Colonic mucosa (tissue), 4 donors: ENCODE measurements around the gene DCDC2B. TPM values are rescaled to one million over a fixed set of nuclear protein-coding genes. Genes with fewer than 3 reads are reported as not detected.
A peak's percentile ranks its signal among the peaks of the same experiment; 100 is the strongest.

Source experiments
- DNase-seq: peaks from one replicate; pipeline ENCODE4 v3.0.0-alpha.2; 2020
- H3K27ac ChIP-seq: fragments of 200-600 bp; one replicate; pipeline ENCODE4 v1.8.0; 2021
- H3K27me3 ChIP-seq: fragments of 200-600 bp; one replicate; pipeline ENCODE4 v1.8.0; 2021
- H3K36me3 ChIP-seq: fragments of 200-600 bp; one replicate; pipeline ENCODE4 v1.8.0; 2021
- H3K4me1 ChIP-seq: fragments of 200-600 bp; one replicate; pipeline ENCODE4 v1.8.0; 2021; ENCODE audit warnings: mild to moderate bottlenecking
- H3K4me3 ChIP-seq: fragments of 200-600 bp; one replicate; pipeline ENCODE4 v1.8.0; 2021
- H3K9ac ChIP-seq, 2 donors: one replicate each; pipeline ENCODE4 v1.7.0; 2013; ENCODE audit warnings: control low read depth in 2 of 2, low read depth in 2 of 2, low read length in 2 of 2
- H3K9me3 ChIP-seq: fragments of 200-600 bp; one replicate; pipeline ENCODE4 v1.8.0; 2021
- intact Hi-C: fragments of 100-400 bp; cut with DNase I; formaldehyde crosslinking; loops from one replicate; pipeline ENCODE4 v1.14.1; 2022
- total RNA-seq, 2 donors: library from RNA; stranded (reverse); fragmentation: NEBNext Ultra II Directional in 1 of 2; extraction: Animal tissue kit (Norgen Biotek cat#: 25700) in 1 of 2; gene quantifications; one replicate each; pipeline ENCODE4 v1.2.1, GENCODE V29; 2021
- TF ChIP-seq, protein P1 (sequence below): fragments of 200-600 bp; IDR thresholded peaks from one replicate; pipeline ENCODE4 v1.8.0; 2022; ENCODE audit warnings: antibody characterized with exemption, mild to moderate bottlenecking
- donor health status: healthy.
- donor health status: DM: no; HTN: no; CAD: no.
- donor health status: DM: no; HTN: no; CAD: no.

The DCDC2B gene
- total RNA-seq, 2 donors from 2014 or later: not detected

GRCh38 chr1:32221581-32221979, 12.7 kb downstream of the DCDC2B start:
- H3K4me1 ChIP-seq: peaks cover 12% of the 10 kb centered on the region
- peak overlapping the region; percentile 65 for H3K4me3 ChIP-seq
- peak overlapping the region; percentile 68 for H3K27ac ChIP-seq
- TF ChIP-seq, protein P1, sequence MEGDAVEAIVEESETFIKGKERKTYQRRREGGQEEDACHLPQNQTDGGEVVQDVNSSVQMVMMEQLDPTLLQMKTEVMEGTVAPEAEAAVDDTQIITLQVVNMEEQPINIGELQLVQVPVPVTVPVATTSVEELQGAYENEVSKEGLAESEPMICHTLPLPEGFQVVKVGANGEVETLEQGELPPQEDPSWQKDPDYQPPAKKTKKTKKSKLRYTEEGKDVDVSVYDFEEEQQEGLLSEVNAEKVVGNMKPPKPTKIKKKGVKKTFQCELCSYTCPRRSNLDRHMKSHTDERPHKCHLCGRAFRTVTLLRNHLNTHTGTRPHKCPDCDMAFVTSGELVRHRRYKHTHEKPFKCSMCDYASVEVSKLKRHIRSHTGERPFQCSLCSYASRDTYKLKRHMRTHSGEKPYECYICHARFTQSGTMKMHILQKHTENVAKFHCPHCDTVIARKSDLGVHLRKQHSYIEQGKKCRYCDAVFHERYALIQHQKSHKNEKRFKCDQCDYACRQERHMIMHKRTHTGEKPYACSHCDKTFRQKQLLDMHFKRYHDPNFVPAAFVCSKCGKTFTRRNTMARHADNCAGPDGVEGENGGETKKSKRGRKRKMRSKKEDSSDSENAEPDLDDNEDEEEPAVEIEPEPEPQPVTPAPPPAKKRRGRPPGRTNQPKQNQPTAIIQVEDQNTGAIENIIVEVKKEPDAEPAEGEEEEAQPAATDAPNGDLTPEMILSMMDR: no peak
- no peak for DNase-seq
- H3K9me3 ChIP-seq: no peaks in the 10 kb centered on the region
- peak overlapping the region; percentile 68 to 98 for H3K9ac ChIP-seq
- intact Hi-C loops: no loop called here
- H3K36me3 ChIP-seq: no peaks in the 10 kb centered on the region
- H3K27me3 ChIP-seq: no peaks in the 10 kb centered on the region

GRCh38 chr1:32221980-32222755, 13.3 kb downstream of the DCDC2B start, which contains the start of the genes EIF3I and TMEM234:
TSS of gene EIF3I (plus strand) at chr1:32222407. CDS start at chr1:32222442, 35 bp downstream.
TSS of gene TMEM234 (minus strand) at chr1:32222353. CDS start at chr1:32222322, 31 bp downstream.
- Histone ChIP-seq H3K4me3 (peak within 1 kb of the TSS; percentile 65), H3K4me1 (peaks cover 12% of the 10 kb centered on the region), H3K27ac (peak within 1 kb of the TSS; percentile 68), H3K9me3 (no peaks in the 10 kb centered on the region), H3K9ac (peak within 1 kb of the TSS; percentile 83 to 98), H3K27me3 (no peaks in the 10 kb centered on the region), H3K36me3 (peaks cover under 1% of the 10 kb centered on the region)
- intact Hi-C loops: no loop called here
- TF ChIP-seq, protein P1: no peak
- DNase-seq: peak; percentile 95

- Histone ChIP-seq H3K4me1 (peaks cover 12% of the 10 kb centered on the region), H3K27ac (no peak overlapping the region), H3K27me3 (no peaks in the 10 kb centered on the region), H3K9ac (no peak overlapping the region), H3K36me3 (peaks cover 13% of the 10 kb centered on the region), H3K4me3 (no peak overlapping the region), H3K9me3 (no peaks in the 10 kb centered on the region)
- no peak for DNase-seq
- intact Hi-C loops: no loop called here
- TF ChIP-seq, protein P1: no peak
These were observed 14.8 kb downstream of the DCDC2B start for GRCh38 chr1:32223683-32224082.

DNA sequence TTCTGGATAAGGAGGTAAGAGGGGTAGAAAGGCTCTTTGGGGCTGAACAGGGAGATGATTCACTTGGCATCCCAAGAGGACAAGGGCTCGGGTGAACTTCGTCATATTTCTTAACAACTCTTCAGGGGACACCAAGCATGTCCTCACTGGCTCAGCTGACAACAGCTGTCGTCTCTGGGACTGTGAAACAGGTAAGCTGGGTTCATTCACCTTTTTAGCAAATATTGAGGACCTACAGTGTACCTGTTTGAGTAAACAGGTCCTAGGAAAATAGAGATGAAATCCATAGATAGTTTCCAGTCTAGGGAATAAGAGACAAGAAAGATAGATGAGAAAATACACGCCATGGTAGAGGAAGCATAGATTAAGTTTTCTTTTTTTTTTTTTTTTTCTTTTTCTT, 15.4 kb downstream of the DCDC2B start:
- Histone ChIP-seq H3K27ac (no peak overlapping the region), H3K9ac (no peak overlapping the region), H3K4me1 (peaks cover 12% of the 10 kb centered on the region), H3K9me3 (no peaks in the 10 kb centered on the region), H3K36me3 (peaks cover 13% of the 10 kb centered on the region), H3K27me3 (no peaks in the 10 kb centered on the region), H3K4me3 (no peak overlapping the region)
- intact Hi-C loops: no loop called here
- TF ChIP-seq, protein P1: no peak
- DNase-seq: no peak

DNA sequence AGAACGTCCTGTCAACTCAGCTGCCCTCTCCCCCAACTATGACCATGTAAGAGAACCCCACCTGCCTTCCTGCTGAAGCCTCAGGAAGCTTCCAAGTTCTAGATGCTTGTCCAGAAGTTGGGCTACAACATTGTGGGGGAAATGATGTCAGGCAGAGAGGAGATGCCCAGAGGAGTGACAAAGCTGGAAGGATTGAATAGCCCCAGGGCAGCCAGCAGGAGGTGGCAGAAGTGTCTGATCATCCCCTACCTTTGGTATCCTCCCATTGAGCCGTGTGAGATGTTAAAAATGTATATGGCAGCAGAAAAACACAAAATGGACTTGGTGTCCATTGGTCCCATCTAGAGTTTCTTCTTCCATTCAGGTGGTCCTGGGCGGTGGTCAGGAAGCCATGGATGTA, 19.9 kb downstream of the DCDC2B start:
- peaks cover 13% of the 10 kb centered on the region for H3K36me3 ChIP-seq
- no peaks in the 10 kb centered on the region for H3K4me1 ChIP-seq
- no peaks in the 10 kb centered on the region for H3K9me3 ChIP-seq
- intact Hi-C loops: no loop called here
- no peak overlapping the region for H3K9ac ChIP-seq
- H3K4me3 ChIP-seq: no peak overlapping the region
- H3K27me3 ChIP-seq: no peaks in the 10 kb centered on the region
- DNase-seq: no peak
- TF ChIP-seq, protein P1: no peak
- H3K27ac ChIP-seq: no peak overlapping the region
